ENCODE results near the gene CORO6.

- TF ChIP-seq, protein P1, sequence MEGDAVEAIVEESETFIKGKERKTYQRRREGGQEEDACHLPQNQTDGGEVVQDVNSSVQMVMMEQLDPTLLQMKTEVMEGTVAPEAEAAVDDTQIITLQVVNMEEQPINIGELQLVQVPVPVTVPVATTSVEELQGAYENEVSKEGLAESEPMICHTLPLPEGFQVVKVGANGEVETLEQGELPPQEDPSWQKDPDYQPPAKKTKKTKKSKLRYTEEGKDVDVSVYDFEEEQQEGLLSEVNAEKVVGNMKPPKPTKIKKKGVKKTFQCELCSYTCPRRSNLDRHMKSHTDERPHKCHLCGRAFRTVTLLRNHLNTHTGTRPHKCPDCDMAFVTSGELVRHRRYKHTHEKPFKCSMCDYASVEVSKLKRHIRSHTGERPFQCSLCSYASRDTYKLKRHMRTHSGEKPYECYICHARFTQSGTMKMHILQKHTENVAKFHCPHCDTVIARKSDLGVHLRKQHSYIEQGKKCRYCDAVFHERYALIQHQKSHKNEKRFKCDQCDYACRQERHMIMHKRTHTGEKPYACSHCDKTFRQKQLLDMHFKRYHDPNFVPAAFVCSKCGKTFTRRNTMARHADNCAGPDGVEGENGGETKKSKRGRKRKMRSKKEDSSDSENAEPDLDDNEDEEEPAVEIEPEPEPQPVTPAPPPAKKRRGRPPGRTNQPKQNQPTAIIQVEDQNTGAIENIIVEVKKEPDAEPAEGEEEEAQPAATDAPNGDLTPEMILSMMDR (conservative IDR thresholded peaks at IDR 0.05; ENCODE audit: low read length) = peak; percentile 51
- TF ChIP-seq EZH2phosphoT487 (IDR thresholded peaks at IDR 0.05; ENCODE audit: borderline replicate concordance) = no peak
These were observed 56.9 kb downstream of the CORO6 start for GRCh38 chr17:29565643-29566472.

All from Loucy (cell line).